Measurements from ENCODE around the gene DOHH.

- TF ChIP-seq GATA2 (IDR thresholded peaks at IDR 0.05; ENCODE audit: low read depth, low read length) (no peak), GATA3 (IDR thresholded peaks at IDR 0.05; ENCODE audit: low read depth, low read length) (no peak)
These were observed 21.9 kb downstream of the DOHH start for GRCh38 chr19:3478409-3479176.

Measured in SH-SY5Y (cell line).